Measurements from ENCODE around the gene PPL. TPM values are rescaled to one million over a fixed set of nuclear protein-coding genes. Genes with fewer than 3 reads are reported as not detected.

Gene PPL
- polyA plus RNA-seq, 1 donor, result 1.7 TPM

GRCh38 chr16:4862639-4863038 lies 74.3 kb downstream of the PPL start:
- DNase-seq, result no peak

GRCh38 chr16:4860727-4861342 lies 76.1 kb downstream of the PPL start:
- DNase-seq, result no peak

GRCh38 chr16:4859900-4860255 lies 77.1 kb downstream of the PPL start:
- DNase-seq, result no peak

GRCh38 chr16:4859190-4859899 lies 77.6 kb downstream of the PPL start:
- DNase-seq, result no peak

GRCh38 chr16:4855804-4856203 lies 81.1 kb downstream of the PPL start:
- no peak for DNase-seq

- DNase-seq, result no peak
Measured at GRCh38 chr16:4855371-4855770, 81.6 kb downstream of the PPL start.

GRCh38 chr16:4852221-4852872 lies 84.6 kb downstream of the PPL start:
- DNase-seq, result no peak

- DNase-seq, result no peak
Measured at GRCh38 chr16:4850211-4850610, 86.7 kb downstream of the PPL start.

GRCh38 chr16:4847774-4848587 lies 89.0 kb downstream of the PPL start:
- DNase-seq, result peak; percentile 23

- peak; percentile 98 for DNase-seq
Measured at GRCh38 chr16:4846901-4847773, 89.8 kb downstream of the PPL start, which contains the start of the genes GLYR1 and UBN1. Gene GLYR1, minus strand, starts transcription at chr16:4847288. Its CDS starts 23 bp downstream, at chr16:4847265. Gene UBN1, plus strand, starts transcription at chr16:4847481. Its CDS starts 5,437 bp downstream, at chr16:4852918.

- DNase-seq, result peak; percentile 28
Measured at GRCh38 chr16:4846503-4846900, 90.4 kb downstream of the PPL start.

- DNase-seq, result no peak
Measured at GRCh38 chr16:4840984-4841383, 96.0 kb downstream of the PPL start.

- DNase-seq, result no peak
Measured at GRCh38 chr16:4839942-4840341, 97.0 kb downstream of the PPL start.

- DNase-seq, result no peak
Measured at GRCh38 chr16:4837733-4838501, 99.0 kb downstream of the PPL start.

- no peak for DNase-seq
Measured at GRCh38 chr16:4836727-4837126, 100.2 kb downstream of the PPL start.

GRCh38 chr16:4833584-4833983 lies 103.4 kb downstream of the PPL start:
- DNase-seq, result no peak

GRCh38 chr16:4832698-4833343 lies 104.1 kb downstream of the PPL start:
- no peak for DNase-seq

Data from hindlimb muscle (tissue), 1 donor.